Psoas muscle (tissue), 8 donors: Measurements from ENCODE around the gene TMEM163. TPM values are rescaled to one million over a fixed set of nuclear protein-coding genes. Genes with fewer than 3 reads are reported as not detected.

Source experiments
- ATAC-seq, 4 donors: fragments of 200-7000 bp; cut with Tn5 transposase; one replicate each; pipeline ENCODE4 v1.9.1; 2020; ENCODE audit warnings: moderate library complexity in 3 of 4, mild to moderate bottlenecking in 2 of 4
- DNase-seq, 2 donors: peaks; one replicate each; pipeline ENCODE4 v3.0.0-alpha.2; 2020
- H3K27ac ChIP-seq: fragments of 200-600 bp; one replicate; pipeline ENCODE4 v1.8.0; 2022
- H3K27me3 ChIP-seq, 3 donors: fragments of 200-600 bp in 1 of 3; one replicate each; pipeline versions ENCODE4 v1.6.1 to v1.8.0; 2013 to 2022; ENCODE audit warnings: low read length in 2 of 3, mild to moderate bottlenecking in 2 of 3, moderate library complexity in 1 of 3; ENCODE audit not compliant: insufficient read depth in 3 of 3
- H3K36me3 ChIP-seq, 2 donors: fragments of 200-600 bp in 1 of 2; one replicate each; pipeline versions ENCODE4 v1.6.1 to v1.8.0; 2013 to 2022; ENCODE audit warnings: low read depth in 1 of 2, mild to moderate bottlenecking in 1 of 2, moderate library complexity in 1 of 2; ENCODE audit not compliant: insufficient read depth in 1 of 2
- H3K4me1 ChIP-seq: fragments of 200-600 bp; one replicate; pipeline ENCODE4 v1.8.0; 2022
- H3K4me3 ChIP-seq: fragments of 200-600 bp; one replicate; pipeline ENCODE4 v1.8.0; 2022; ENCODE audit warnings: mild to moderate bottlenecking
- H3K9me3 ChIP-seq: fragments of 200-600 bp; one replicate; pipeline ENCODE4 v1.8.0; 2022
- CTCF ChIP-seq: fragments of 200-600 bp; IDR thresholded peaks from one replicate; pipeline ENCODE4 v1.8.0; 2022; ENCODE audit warnings: antibody characterized with exemption
- WGBS, 3 donors: extraction: QIAGEN DNeasy Blood & Tissue Kit; methylation state at CpG; one replicate each; pipeline versions ENCODE4 v1.1.6 to v1.1.7; 2013; 5-methylcytosine and 5-hydroxymethylcytosine counted together
- intact Hi-C, 2 donors: fragments of 100-400 bp; cut with DNase I; formaldehyde crosslinking; loops; one replicate each; pipeline versions ENCODE4 v1.11.0 to v1.14.2; 2022
- polyA plus RNA-seq, 3 donors: library from polyadenylated mRNA; stranded (reverse); fragments of 200-250 nt; gene quantifications; one replicate each; pipeline ENCODE4 v1.2.3, GENCODE V29; 2013
- total RNA-seq, 4 donors: library from RNA; stranded (reverse); fragmentation: NEBNext Ultra II Directional in 2 of 4; extraction: Animal tissue kit (Norgen Biotek cat#: 25700) in 2 of 4; gene quantifications; one replicate each; pipeline versions ENCODE4 v1.2.1 to v1.2.4, GENCODE V29; 2021 to 2023
- donor health status: healthy with polysubstance abuse.
- donor health status: DM: no; HTN: no; CAD: no; lungs with moderate emphysema.
- donor health status: Bipolar disorder and iron deficiency.
- donor health status: healthy.
- donor health status: DM: yes; HTN: yes; CAD: no.
- donor health status: DM: no; HTN: no; CAD: no.
- donor health status: DM: no; HTN: no; CAD: no.
- donor health status: DM: yes; HTN: yes; CAD: no.

TMEM163 gene
- total and polyA plus RNA-seq, 7 donors, result 0.17 to 0.52 (median 0.28) TPM; not detected in 1

- TF ChIP-seq CTCF, result no peak
- no peak for DNase-seq
- H3K36me3 ChIP-seq, result no peaks in the 10 kb centered on the region
- no peak overlapping the region for H3K4me3 ChIP-seq
- no peak overlapping the region for H3K27ac ChIP-seq
- no peaks in the 10 kb centered on the region for H3K27me3 ChIP-seq
- 94 to 97% (median 94%) methylated on average over 6 of the region's 6 CpGs for WGBS, 3 donors
- H3K4me1 ChIP-seq, result no peaks in the 10 kb centered on the region
- intact Hi-C loops, result loop anchor here in 1 of 2 donors (10.0 kb wide), 1 partner anchor 436 kb away; no protein-coding TSS in a partner anchor
- H3K9me3 ChIP-seq, result no peaks in the 10 kb centered on the region
- ATAC-seq, result no peak
Observed at GRCh38 chr2:134458473-134458853, 260.3 kb downstream of the TMEM163 start.

GRCh38 chr2:134457765-134458472 lies 260.9 kb downstream of the TMEM163 start:
- H3K9me3 ChIP-seq, result no peaks in the 10 kb centered on the region
- 88% methylated on average over 18 of the region's 18 CpGs for WGBS, 3 donors
- H3K4me1 ChIP-seq, result no peaks in the 10 kb centered on the region
- TF ChIP-seq CTCF, result no peak
- no peaks in the 10 kb centered on the region for H3K36me3 ChIP-seq
- no peak overlapping the region for H3K4me3 ChIP-seq
- DNase-seq (no peak), ATAC-seq (no peak)
- H3K27me3 ChIP-seq, result no peaks in the 10 kb centered on the region
- intact Hi-C loops, result loop anchor here in 1 of 2 donors (10.0 kb wide), 1 partner anchor 437 kb away; no protein-coding TSS in a partner anchor
- H3K27ac ChIP-seq, result no peak overlapping the region

GRCh38 chr2:134457353-134457752 lies 261.4 kb downstream of the TMEM163 start:
- Histone ChIP-seq H3K4me1 (no peaks in the 10 kb centered on the region), H3K36me3 (no peaks in the 10 kb centered on the region), H3K4me3 (no peak overlapping the region), H3K27me3 (no peaks in the 10 kb centered on the region), H3K27ac (no peak overlapping the region), H3K9me3 (no peaks in the 10 kb centered on the region)
- ATAC-seq (no peak), DNase-seq (no peak)
- no peak for TF ChIP-seq CTCF
- 94 to 96% (median 95%) methylated on average over 7 of the region's 7 CpGs for WGBS, 3 donors
- intact Hi-C loops, result loop anchor here in 1 of 2 donors (10.0 kb wide), 1 partner anchor 437 kb away; no protein-coding TSS in a partner anchor

- DNase-seq (no peak), ATAC-seq (no peak)
- Histone ChIP-seq H3K27ac (no peak overlapping the region), H3K4me1 (no peaks in the 10 kb centered on the region), H3K9me3 (no peaks in the 10 kb centered on the region), H3K27me3 (no peaks in the 10 kb centered on the region), H3K4me3 (no peak overlapping the region), H3K36me3 (no peaks in the 10 kb centered on the region)
- WGBS, 3 donors, result 86 to 96% (median 96%) methylated on average over 9 to 10 of the region's 10 CpGs
- intact Hi-C loops, result loop anchor here in 1 of 2 donors (10.0 kb wide), 1 partner anchor 439 kb away; no protein-coding TSS in a partner anchor
- no peak for TF ChIP-seq CTCF
Observed at GRCh38 chr2:134455426-134455825, 263.4 kb downstream of the TMEM163 start.
